ENCODE results near the gene NDUFAF5. TPM values are rescaled to one million over a fixed set of nuclear protein-coding genes. Genes with fewer than 3 reads are reported as not detected.

NDUFAF5 gene
- total RNA-seq, 1 experiment from 2014 or later: 40.2 TPM

- TF ChIP-seq CTCF (conservative IDR thresholded peaks at IDR 0.05): no peak
- Histone ChIP-seq H3K14ac (ENCODE audit: insufficient read depth, low read length) (peak overlapping the region; percentile 1; the same call in 1 of the 2 replicates), H3K23ac (ENCODE audit: insufficient read length, low read depth, low read length) (no peak overlapping the region), H2BK15ac (ENCODE audit: low read depth, low read length) (no peak overlapping the region), H4K5ac (ENCODE audit: insufficient read length, low read depth, low read length) (no peak overlapping the region), H4K91ac (ENCODE audit: insufficient read length, low read depth, low read length) (no peak overlapping the region), H3K23me2 (ENCODE audit: insufficient read length, low read depth, low read length, poor library complexity, severe bottlenecking) (peaks cover 11% of the 10 kb centered on the region), H3T11ph (ENCODE audit: low read length) (no peak overlapping the region), H2AK5ac (ENCODE audit: insufficient read length, low read length) (no peak overlapping the region), H3K4me1 (ENCODE audit: insufficient read depth, low read length) (no peaks in the 10 kb centered on the region), H3K4ac (ENCODE audit: low read depth, low read length) (no peak overlapping the region), H3K4me2 (ENCODE audit: insufficient read depth, insufficient read length, low read length) (peak overlapping the region; percentile 69), H2BK20ac (ENCODE audit: low read depth, low read length, poor library complexity, severe bottlenecking) (no peak overlapping the region), H3K9me3 (ENCODE audit: control insufficient read depth, low read depth, low read length) (no peaks in the 10 kb centered on the region), H4K8ac (replicated peaks; ENCODE audit: insufficient read length, low read depth, low read length) (no peak overlapping the region), H2BK120ac (ENCODE audit: low read depth, low read length, poor library complexity, severe bottlenecking) (no peak overlapping the region), H2AFZ (ENCODE audit: low read length) (no peak overlapping the region), H2BK12ac (ENCODE audit: insufficient read length, low read depth, low read length) (no peak overlapping the region), H3K18ac (ENCODE audit: insufficient read length, low read depth, low read length) (no peak overlapping the region), H3K27ac (ENCODE audit: insufficient read length, low read depth, low read length) (no peak overlapping the region), H3K9ac (ENCODE audit: extremely low read depth, insufficient read length, low read length) (peak overlapping the region; percentile 70), H2BK5ac (ENCODE audit: insufficient read length, low read length) (no peak overlapping the region), H4K20me1 (ENCODE audit: control insufficient read depth, insufficient read depth, insufficient read length) (no peaks in the 10 kb centered on the region), H3K56ac (ENCODE audit: insufficient read length, low read depth, low read length) (no peak overlapping the region), H3K79me1 (ENCODE audit: insufficient read depth, low read depth, low read length, poor library complexity, severe bottlenecking) (no peaks in the 10 kb centered on the region), H3K27me3 (ENCODE audit: insufficient read depth, low read length) (no peaks in the 10 kb centered on the region), H3K79me2 (ENCODE audit: insufficient read depth, low read length) (peaks cover 21% of the 10 kb centered on the region)
- no CpG with 5 or more reads among the region's 26 CpGs for WGBS (ENCODE audit: extremely low coverage, insufficient read length, low lambda C conversion rate)
- H3K4me1 Mint-ChIP-seq: peaks cover 19 to 24% of the 10 kb centered on the region in 2 experiments
- H3K27me3 Mint-ChIP-seq (ENCODE audit: low read depth): no peaks in the 10 kb centered on the region
- no peaks in the 10 kb centered on the region; a peak in 1 of 5 replicates for H3K9me3 Mint-ChIP-seq
- H3K36me3 Mint-ChIP-seq (ENCODE audit: insufficient read depth in 1 of 3, low read depth in 3 of 3): peaks cover 23 to 52% (median 40%) of the 10 kb centered on the region in 3 experiments
- DNase-seq: no peak
- H3K4me3 Mint-ChIP-seq: peak overlapping the region; percentile 96 to 98
- peak overlapping the region; percentile 94 to 99 (median 99) for H3K27ac Mint-ChIP-seq
Observed at GRCh38 chr20:13784271-13784892, 446 bp upstream of the NDUFAF5 start.

Data from H9 (cell line).